ENCODE measurements around the gene SAFB.

- no peak for TF ChIP-seq FOS (IDR thresholded peaks at IDR 0.05; ENCODE audit: low read depth, low read length)
- no peak for TF ChIP-seq USF2 (IDR thresholded peaks at IDR 0.05; ENCODE audit: low read depth, low read length)
These were observed 1.3 kb downstream of the SAFB start for GRCh38 chr19:5624018-5624663.
